Measurements from ENCODE around the gene COL25A1.

COL25A1 gene

GRCh38 chr4:108783665-108784463 lies 518.6 kb downstream of the COL25A1 start:
- CTCF ChIA-PET, result interaction anchor here (0.6 to 1.4 kb wide), 5 partner anchors 10 to 632 kb away, joined by 3 to 7 read pairs (median 3); no protein-coding TSS in a partner anchor
- Histone ChIP-seq H3K4me1 (ENCODE audit: control extremely low read depth in 1 of 4, control insufficient read depth in 4 of 4, insufficient read depth in 4 of 4, low read length in 3 of 4) (no peaks in the 10 kb centered on the region), H3K27ac (ENCODE audit: insufficient read depth in 1 of 2, low read depth in 1 of 2, low read length in 2 of 2, poor library complexity in 1 of 2, severe bottlenecking in 2 of 2) (no peak overlapping the region), H3K4me3 (ENCODE audit: control insufficient read depth in 1 of 7, extremely low read depth in 1 of 7, insufficient read depth in 4 of 7, low read depth in 2 of 7, low read length in 6 of 7) (no peak overlapping the region), H3K36me3 (ENCODE audit: control insufficient read depth in 4 of 4, insufficient read depth in 4 of 4, low read length in 3 of 4) (no peaks in the 10 kb centered on the region), H3K9me3 (ENCODE audit: control extremely low read depth in 1 of 5, control insufficient read depth in 4 of 5, insufficient read depth in 2 of 5, low read depth in 1 of 5, low read length in 4 of 5) (no peaks in the 10 kb centered on the region), H3K27me3 (replicated peaks in 2 of 5; ENCODE audit: control insufficient read depth in 4 of 5, insufficient read depth in 5 of 5, low read length in 4 of 5) (peaks cover 0 to 33% (median 9%) of the 10 kb centered on the region in 5 experiments)
- no CpG with 5 or more reads among the region's 3 CpGs for WGBS (ENCODE audit: insufficient coverage)
- POLR2A ChIA-PET, result no interaction called here
- peak; percentile 35 to 54 (median 38) for DNase-seq

- H3K27ac ChIP-seq (ENCODE audit: insufficient read depth in 1 of 2, low read depth in 1 of 2, low read length in 2 of 2, poor library complexity in 1 of 2, severe bottlenecking in 2 of 2), result no peak overlapping the region
- H3K4me3 ChIP-seq (ENCODE audit: control insufficient read depth in 1 of 7, extremely low read depth in 1 of 7, insufficient read depth in 4 of 7, low read depth in 2 of 7, low read length in 6 of 7), result no peak overlapping the region
- ChIA-PET CTCF (interaction anchor here (0.9 to 1.4 kb wide), 5 partner anchors 9 to 626 kb away, joined by 3 to 4 read pairs (median 3); no protein-coding TSS in a partner anchor), POLR2A (no interaction called here)
- H3K36me3 ChIP-seq (ENCODE audit: control insufficient read depth in 4 of 4, insufficient read depth in 4 of 4, low read length in 3 of 4), result no peaks in the 10 kb centered on the region
- no peaks in the 10 kb centered on the region for H3K9me3 ChIP-seq (ENCODE audit: control extremely low read depth in 1 of 5, control insufficient read depth in 4 of 5, insufficient read depth in 2 of 5, low read depth in 1 of 5, low read length in 4 of 5)
- DNase-seq, result no peak
- H3K4me1 ChIP-seq (ENCODE audit: control extremely low read depth in 1 of 4, control insufficient read depth in 4 of 4, insufficient read depth in 4 of 4, low read length in 3 of 4), result no peaks in the 10 kb centered on the region
- peaks cover 0 to 48% (median 14%) of the 10 kb centered on the region in 5 experiments for H3K27me3 ChIP-seq (replicated peaks in 2 of 5; ENCODE audit: control insufficient read depth in 4 of 5, insufficient read depth in 5 of 5, low read length in 4 of 5)
These were observed 522.5 kb downstream of the COL25A1 start for GRCh38 chr4:108779958-108780357.

- Histone ChIP-seq H3K27me3 (replicated peaks in 2 of 5; ENCODE audit: control insufficient read depth in 4 of 5, insufficient read depth in 5 of 5, low read length in 4 of 5) (peaks cover 0 to 54% (median 17%) of the 10 kb centered on the region in 5 experiments), H3K4me3 (ENCODE audit: control insufficient read depth in 1 of 7, extremely low read depth in 1 of 7, insufficient read depth in 4 of 7, low read depth in 2 of 7, low read length in 6 of 7) (no peak overlapping the region), H3K36me3 (ENCODE audit: control insufficient read depth in 4 of 4, insufficient read depth in 4 of 4, low read length in 3 of 4) (no peaks in the 10 kb centered on the region), H3K27ac (ENCODE audit: insufficient read depth in 1 of 2, low read depth in 1 of 2, low read length in 2 of 2, poor library complexity in 1 of 2, severe bottlenecking in 2 of 2) (no peak overlapping the region), H3K4me1 (ENCODE audit: control extremely low read depth in 1 of 4, control insufficient read depth in 4 of 4, insufficient read depth in 4 of 4, low read length in 3 of 4) (no peaks in the 10 kb centered on the region), H3K9me3 (ENCODE audit: control extremely low read depth in 1 of 5, control insufficient read depth in 4 of 5, insufficient read depth in 2 of 5, low read depth in 1 of 5, low read length in 4 of 5) (no peaks in the 10 kb centered on the region)
- DNase-seq, result peak in 2 of 3 donors; percentile 18
- POLR2A ChIA-PET, result no interaction called here
- WGBS (ENCODE audit: insufficient coverage), result 100% methylated on average over 1 of the region's 2 CpGs
- CTCF ChIA-PET, result no interaction called here
These were observed 525.1 kb downstream of the COL25A1 start for GRCh38 chr4:108777388-108777787.

- H3K4me1 ChIP-seq (ENCODE audit: control extremely low read depth in 1 of 4, control insufficient read depth in 4 of 4, insufficient read depth in 4 of 4, low read length in 3 of 4), result no peaks in the 10 kb centered on the region
- no peaks in the 10 kb centered on the region for H3K36me3 ChIP-seq (ENCODE audit: control insufficient read depth in 4 of 4, insufficient read depth in 4 of 4, low read length in 3 of 4)
- H3K4me3 ChIP-seq (ENCODE audit: control insufficient read depth in 1 of 7, extremely low read depth in 1 of 7, insufficient read depth in 4 of 7, low read depth in 2 of 7, low read length in 6 of 7), result no peak overlapping the region
- H3K27ac ChIP-seq (ENCODE audit: insufficient read depth in 1 of 2, low read depth in 1 of 2, low read length in 2 of 2, poor library complexity in 1 of 2, severe bottlenecking in 2 of 2), result no peak overlapping the region
- peaks cover 0 to 59% (median 14%) of the 10 kb centered on the region in 5 experiments for H3K27me3 ChIP-seq (replicated peaks in 2 of 5; ENCODE audit: control insufficient read depth in 4 of 5, insufficient read depth in 5 of 5, low read length in 4 of 5)
- DNase-seq, result peak; percentile 16 to 42 (median 41)
- POLR2A ChIA-PET, result no interaction called here
- CTCF ChIA-PET, result no interaction called here
- 6% methylated on average over 2 of the region's 5 CpGs for WGBS (ENCODE audit: insufficient coverage)
- no peaks in the 10 kb centered on the region for H3K9me3 ChIP-seq (ENCODE audit: control extremely low read depth in 1 of 5, control insufficient read depth in 4 of 5, insufficient read depth in 2 of 5, low read depth in 1 of 5, low read length in 4 of 5)
These were observed 526.5 kb downstream of the COL25A1 start for GRCh38 chr4:108775921-108776320.

GRCh38 chr4:108774809-108775530 lies 527.5 kb downstream of the COL25A1 start:
- POLR2A ChIA-PET, result no interaction called here
- H3K4me1 ChIP-seq (ENCODE audit: control extremely low read depth in 1 of 4, control insufficient read depth in 4 of 4, insufficient read depth in 4 of 4, low read length in 3 of 4), result no peaks in the 10 kb centered on the region
- no peak overlapping the region for H3K4me3 ChIP-seq (ENCODE audit: control insufficient read depth in 1 of 7, extremely low read depth in 1 of 7, insufficient read depth in 4 of 7, low read depth in 2 of 7, low read length in 6 of 7)
- H3K27me3 ChIP-seq (replicated peaks in 2 of 5; ENCODE audit: control insufficient read depth in 4 of 5, insufficient read depth in 5 of 5, low read length in 4 of 5), result peaks cover 0 to 65% (median 13%) of the 10 kb centered on the region in 5 experiments
- H3K36me3 ChIP-seq (ENCODE audit: control insufficient read depth in 4 of 4, insufficient read depth in 4 of 4, low read length in 3 of 4), result no peaks in the 10 kb centered on the region
- CTCF ChIA-PET, result interaction anchor here (1.1 to 1.9 kb wide), 2 partner anchors 8 to 92 kb away, joined by 3 to 7 read pairs; no protein-coding TSS in a partner anchor
- 84% methylated on average over 5 of the region's 5 CpGs for WGBS (ENCODE audit: insufficient coverage)
- H3K9me3 ChIP-seq (ENCODE audit: control extremely low read depth in 1 of 5, control insufficient read depth in 4 of 5, insufficient read depth in 2 of 5, low read depth in 1 of 5, low read length in 4 of 5), result no peaks in the 10 kb centered on the region
- peak in 1 of 3 donors; percentile 8 for DNase-seq
- no peak overlapping the region for H3K27ac ChIP-seq (ENCODE audit: insufficient read depth in 1 of 2, low read depth in 1 of 2, low read length in 2 of 2, poor library complexity in 1 of 2, severe bottlenecking in 2 of 2)

GRCh38 chr4:108772402-108772801 lies 530.1 kb downstream of the COL25A1 start:
- POLR2A ChIA-PET, result no interaction called here
- Histone ChIP-seq H3K4me3 (ENCODE audit: control insufficient read depth in 1 of 7, extremely low read depth in 1 of 7, insufficient read depth in 4 of 7, low read depth in 2 of 7, low read length in 6 of 7) (no peak overlapping the region), H3K36me3 (ENCODE audit: control insufficient read depth in 4 of 4, insufficient read depth in 4 of 4, low read length in 3 of 4) (no peaks in the 10 kb centered on the region), H3K4me1 (ENCODE audit: control extremely low read depth in 1 of 4, control insufficient read depth in 4 of 4, insufficient read depth in 4 of 4, low read length in 3 of 4) (no peaks in the 10 kb centered on the region), H3K27me3 (replicated peaks in 2 of 5; ENCODE audit: control insufficient read depth in 4 of 5, insufficient read depth in 5 of 5, low read length in 4 of 5) (peaks cover 0 to 53% (median 17%) of the 10 kb centered on the region in 5 experiments), H3K27ac (ENCODE audit: insufficient read depth in 1 of 2, low read depth in 1 of 2, low read length in 2 of 2, poor library complexity in 1 of 2, severe bottlenecking in 2 of 2) (no peak overlapping the region), H3K9me3 (ENCODE audit: control extremely low read depth in 1 of 5, control insufficient read depth in 4 of 5, insufficient read depth in 2 of 5, low read depth in 1 of 5, low read length in 4 of 5) (no peaks in the 10 kb centered on the region)
- 94% methylated on average over 7 of the region's 7 CpGs for WGBS (ENCODE audit: insufficient coverage)
- no peak for DNase-seq
- CTCF ChIA-PET, result interaction anchor here (0.8 to 1.9 kb wide), 3 partner anchors 11 to 65 kb away, joined by 3 to 5 read pairs (median 3); no protein-coding TSS in a partner anchor

GRCh38 chr4:108766058-108766457 lies 536.4 kb downstream of the COL25A1 start:
- peaks cover 0 to 78% (median 39%) of the 10 kb centered on the region in 5 experiments for H3K27me3 ChIP-seq (replicated peaks in 2 of 5; ENCODE audit: control insufficient read depth in 4 of 5, insufficient read depth in 5 of 5, low read length in 4 of 5)
- H3K4me1 ChIP-seq (ENCODE audit: control extremely low read depth in 1 of 4, control insufficient read depth in 4 of 4, insufficient read depth in 4 of 4, low read length in 3 of 4), result peaks cover 3 to 14% (median 11%) of the 10 kb centered on the region in 4 experiments
- WGBS (ENCODE audit: insufficient coverage), result 93% methylated on average over 2 of the region's 3 CpGs
- ChIA-PET POLR2A (no interaction called here), CTCF (no interaction called here)
- H3K4me3 ChIP-seq (ENCODE audit: control insufficient read depth in 1 of 7, extremely low read depth in 1 of 7, insufficient read depth in 4 of 7, low read depth in 2 of 7, low read length in 6 of 7), result no peak overlapping the region
- no peak overlapping the region for H3K27ac ChIP-seq (ENCODE audit: insufficient read depth in 1 of 2, low read depth in 1 of 2, low read length in 2 of 2, poor library complexity in 1 of 2, severe bottlenecking in 2 of 2)
- no peak for DNase-seq
- H3K36me3 ChIP-seq (ENCODE audit: control insufficient read depth in 4 of 4, insufficient read depth in 4 of 4, low read length in 3 of 4), result no peaks in the 10 kb centered on the region
- peaks cover 0 to 13% (median 0%) of the 10 kb centered on the region in 5 experiments for H3K9me3 ChIP-seq (ENCODE audit: control extremely low read depth in 1 of 5, control insufficient read depth in 4 of 5, insufficient read depth in 2 of 5, low read depth in 1 of 5, low read length in 4 of 5)

All from common myeloid progenitor, CD34-positive (primary cell).